ENCODE data around the gene LYL1. TPM values are rescaled to one million over a fixed set of nuclear protein-coding genes. Genes with fewer than 3 reads are reported as not detected.
A peak's percentile ranks its signal among the peaks of the same experiment; 100 is the strongest.

The LYL1 gene
- total and polyA plus RNA-seq, 11 donors = 5.2 to 19.1 (median 8.3) TPM

- peaks cover 0 to 12% (median 0%) of the 10 kb centered on the region in 9 donors for H3K27me3 ChIP-seq
- DNase-seq (peak; percentile 80 to 91 (median 84)), ATAC-seq (peak; percentile 36 to 75 (median 62))
- H3K27ac ChIP-seq = peak overlapping the region; percentile 36 to 96 (median 82)
- intact Hi-C loops (cut with DNase I) = loop anchor here (1.0 to 10.0 kb wide), 9 partner anchors 31 to 209 kb away; partner anchors contain the start of genes DNASE2 (in 1 of the 10) and KLF1 (in 1 of the 10)
- H3K4me1 ChIP-seq = peaks cover 0 to 97% (median 76%) of the 10 kb centered on the region in 12 donors
- H3K36me3 ChIP-seq = peaks cover 0 to 26% (median 13%) of the 10 kb centered on the region in 9 donors
- TF ChIP-seq, protein P1, sequence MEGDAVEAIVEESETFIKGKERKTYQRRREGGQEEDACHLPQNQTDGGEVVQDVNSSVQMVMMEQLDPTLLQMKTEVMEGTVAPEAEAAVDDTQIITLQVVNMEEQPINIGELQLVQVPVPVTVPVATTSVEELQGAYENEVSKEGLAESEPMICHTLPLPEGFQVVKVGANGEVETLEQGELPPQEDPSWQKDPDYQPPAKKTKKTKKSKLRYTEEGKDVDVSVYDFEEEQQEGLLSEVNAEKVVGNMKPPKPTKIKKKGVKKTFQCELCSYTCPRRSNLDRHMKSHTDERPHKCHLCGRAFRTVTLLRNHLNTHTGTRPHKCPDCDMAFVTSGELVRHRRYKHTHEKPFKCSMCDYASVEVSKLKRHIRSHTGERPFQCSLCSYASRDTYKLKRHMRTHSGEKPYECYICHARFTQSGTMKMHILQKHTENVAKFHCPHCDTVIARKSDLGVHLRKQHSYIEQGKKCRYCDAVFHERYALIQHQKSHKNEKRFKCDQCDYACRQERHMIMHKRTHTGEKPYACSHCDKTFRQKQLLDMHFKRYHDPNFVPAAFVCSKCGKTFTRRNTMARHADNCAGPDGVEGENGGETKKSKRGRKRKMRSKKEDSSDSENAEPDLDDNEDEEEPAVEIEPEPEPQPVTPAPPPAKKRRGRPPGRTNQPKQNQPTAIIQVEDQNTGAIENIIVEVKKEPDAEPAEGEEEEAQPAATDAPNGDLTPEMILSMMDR (IDR thresholded peaks at IDR 0.05) = peak; percentile 90 to 98 (median 96)
- TF ChIP-seq POLR2A (IDR thresholded peaks at IDR 0.05) = no peak
- 43 to 48% (median 44%) methylated on average over 10 to 12 of the region's 12 CpGs for WGBS, 4 donors
- no peak overlapping the region for H3K4me3 ChIP-seq
- no peaks in the 10 kb centered on the region for H3K9me3 ChIP-seq
Observed at GRCh38 chr19:13093407-13094105, 9.1 kb downstream of the LYL1 start.

GRCh38 chr19:13092606-13093235 is 9.9 kb downstream of the LYL1 start:
- ATAC-seq (peak in 1 of 4 donors; percentile 7), DNase-seq (no peak)
- Histone ChIP-seq H3K36me3 (peaks cover 0 to 32% (median 18%) of the 10 kb centered on the region in 9 donors), H3K27ac (peak overlapping the region; percentile 61 to 94 (median 80)), H3K27me3 (peaks cover 0 to 4% (median 0%) of the 10 kb centered on the region in 9 donors), H3K4me1 (peaks cover 0 to 90% (median 71%) of the 10 kb centered on the region in 12 donors), H3K9me3 (no peaks in the 10 kb centered on the region), H3K4me3 (no peak overlapping the region)
- TF ChIP-seq POLR2A (IDR thresholded peaks at IDR 0.05) = no peak
- TF ChIP-seq, protein P1 (IDR thresholded peaks at IDR 0.05) = no peak
- 54 to 77% (median 64%) methylated on average over 10 to 14 of the region's 14 CpGs for WGBS, 4 donors
- intact Hi-C loops (cut with DNase I) = loop anchor here (1.0 to 10.0 kb wide), 8 partner anchors 30 to 208 kb away; partner anchors contain the start of genes DNASE2 (in 1 of the 10) and KLF1 (in 1 of the 10)

DNA sequence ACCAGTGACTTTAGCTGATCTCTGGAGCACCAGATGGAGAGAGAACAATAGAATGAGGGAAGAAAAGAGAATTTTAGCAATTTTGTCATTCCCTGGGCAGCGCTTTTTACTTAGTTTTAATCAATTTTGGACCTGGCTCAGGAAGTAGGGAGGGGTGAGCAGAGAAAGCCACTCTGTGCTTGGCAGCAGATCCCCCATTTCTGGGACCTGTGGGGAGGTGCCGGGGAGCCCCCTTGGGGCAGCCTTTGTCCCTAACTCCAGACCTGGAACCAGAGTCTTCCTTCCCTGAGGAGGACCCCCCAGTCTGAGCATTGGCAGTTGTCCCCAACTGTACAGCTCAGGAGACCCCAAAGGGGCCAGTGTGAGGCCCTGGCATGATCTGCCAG is 10.5 kb downstream of the LYL1 start:
- TF ChIP-seq POLR2A (IDR thresholded peaks at IDR 0.05) = no peak
- TF ChIP-seq, protein P1 (IDR thresholded peaks at IDR 0.05) = no peak
- 76 to 81% (median 80%) methylated on average over 2 of the region's 2 CpGs for WGBS, 4 donors
- peaks cover 0 to 38% (median 21%) of the 10 kb centered on the region in 9 donors for H3K36me3 ChIP-seq

More for the DNA sequence above, 10.5 kb downstream of the LYL1 start:
- H3K4me3 ChIP-seq = peak overlapping the region in 1 of 12 donors; percentile 16
- DNase-seq (no peak), ATAC-seq (no peak)
- intact Hi-C loops (cut with DNase I) = loop anchor here in 9 of 10 donors (2.0 to 10.0 kb wide), 7 partner anchors 29 to 207 kb away; partner anchors contain the start of genes DNASE2 (in 1 of the 9) and KLF1 (in 1 of the 9)
- peak overlapping the region; percentile 61 to 94 (median 80) for H3K27ac ChIP-seq
- H3K4me1 ChIP-seq = peaks cover 0 to 84% (median 65%) of the 10 kb centered on the region in 12 donors
- H3K27me3 ChIP-seq = no peaks in the 10 kb centered on the region
- no peaks in the 10 kb centered on the region for H3K9me3 ChIP-seq
